WERI-Rb-1 (cell line): ENCODE results near the gene SWT1.

Experiments used
- DNase-seq: peaks from one replicate; pipeline ENCODE4 v3.0.0-alpha.2; 2020
- H3K27ac ChIP-seq: fragments of 250-450 bp; sonication (Bioruptor Pico); 2 replicates; pipeline ENCODE4 v1.5.1; 2020; ENCODE audit warnings: mild to moderate bottlenecking, moderate library complexity
- H3K27me3 ChIP-seq: fragments of 250-450 bp; sonication (Bioruptor Pico); 2 replicates; pipeline ENCODE4 v1.5.1; 2021; ENCODE audit warnings: mild to moderate bottlenecking, low read depth, moderate library complexity; ENCODE audit not compliant: insufficient read depth, severe bottlenecking
- H3K36me3 ChIP-seq: fragments of 250-450 bp; sonication (Bioruptor Pico); 2 replicates; pipeline ENCODE4 v1.5.1; 2020; ENCODE audit warnings: mild to moderate bottlenecking, moderate library complexity
- H3K4me3 ChIP-seq: 2 replicates; pipeline ENCODE4 v1.5.1; 2011; ENCODE audit warnings: low read depth, mild to moderate bottlenecking, control low read depth, low read length
- H3K9me3 ChIP-seq: fragments of 250-450 bp; sonication (Bioruptor Pico); 2 replicates; pipeline ENCODE4 v1.5.1; 2021; ENCODE audit warnings: mild to moderate bottlenecking, moderate library complexity; ENCODE audit not compliant: severe bottlenecking
- CTCF ChIP-seq: IDR thresholded peaks from 2 replicates; pipeline ENCODE4 v1.5.1; 2011; ENCODE audit warnings: low read depth, mild to moderate bottlenecking, control low read depth, inconsistent platforms, low read length

SWT1 gene

GRCh38 chr1:185129708-185130107, 27.3 kb upstream of the SWT1 start:
- Histone ChIP-seq H3K27me3 (no peaks in the 10 kb centered on the region), H3K27ac (no peak overlapping the region), H3K36me3 (peaks cover 17% of the 10 kb centered on the region), H3K9me3 (no peaks in the 10 kb centered on the region), H3K4me3 (no peak overlapping the region)
- TF ChIP-seq CTCF: no peak
- no peak for DNase-seq

GRCh38 chr1:185132534-185132933, 24.4 kb upstream of the SWT1 start:
- no peak overlapping the region for H3K4me3 ChIP-seq
- no peak for DNase-seq
- H3K27me3 ChIP-seq: no peaks in the 10 kb centered on the region
- peaks cover 10% of the 10 kb centered on the region; the same call in 1 of the 2 replicates for H3K36me3 ChIP-seq
- TF ChIP-seq CTCF: no peak
- H3K27ac ChIP-seq: no peak overlapping the region
- H3K9me3 ChIP-seq: no peaks in the 10 kb centered on the region

- DNase-seq: no peak
- Histone ChIP-seq H3K36me3 (peaks cover 5% of the 10 kb centered on the region; the same call in 1 of the 2 replicates), H3K27me3 (no peaks in the 10 kb centered on the region), H3K27ac (no peak overlapping the region), H3K4me3 (no peak overlapping the region), H3K9me3 (no peaks in the 10 kb centered on the region)
- no peak for TF ChIP-seq CTCF
Observed at GRCh38 chr1:185137896-185138545, 18.9 kb upstream of the SWT1 start.

- Histone ChIP-seq H3K4me3 (no peak overlapping the region), H3K9me3 (no peaks in the 10 kb centered on the region), H3K27me3 (no peaks in the 10 kb centered on the region), H3K36me3 (peaks cover 5% of the 10 kb centered on the region; the same call in 1 of the 2 replicates), H3K27ac (no peak overlapping the region)
- DNase-seq: no peak
- no peak for TF ChIP-seq CTCF
Observed at GRCh38 chr1:185139246-185139645, 17.7 kb upstream of the SWT1 start.

GRCh38 chr1:185144233-185144632, 12.7 kb upstream of the SWT1 start:
- Histone ChIP-seq H3K27me3 (no peaks in the 10 kb centered on the region), H3K4me3 (no peak overlapping the region), H3K36me3 (peaks cover 3% of the 10 kb centered on the region), H3K27ac (no peak overlapping the region), H3K9me3 (no peaks in the 10 kb centered on the region)
- no peak for TF ChIP-seq CTCF
- no peak for DNase-seq

- Histone ChIP-seq H3K9me3 (no peaks in the 10 kb centered on the region), H3K27ac (no peak overlapping the region), H3K27me3 (no peaks in the 10 kb centered on the region), H3K36me3 (peaks cover 14% of the 10 kb centered on the region), H3K4me3 (no peak overlapping the region)
- DNase-seq: no peak
- TF ChIP-seq CTCF: no peak
Observed at GRCh38 chr1:185151215-185151614, 5.8 kb upstream of the SWT1 start.
